OCI-LY1 (cell line): ENCODE measurements around the gene XYLT1.
A peak's percentile ranks its signal among the peaks of the same experiment; 100 is the strongest.

Experiments
- H2AFZ ChIP-seq: fragments of 200-600 bp; sonication (generic), shearing (Covaris generic); 2 replicates; pipeline ENCODE4 v1.6.0; 2014; ENCODE audit warnings: antibody characterized with exemption, mild to moderate bottlenecking, low read length
- H3F3A ChIP-seq: fragments of 200-600 bp; sonication (generic), shearing (Covaris generic); 2 replicates; pipeline ENCODE4 v1.6.0; 2014; ENCODE audit warnings: mild to moderate bottlenecking, antibody characterized with exemption, low read length, moderate library complexity; ENCODE audit not compliant: insufficient read depth
- H3K27ac ChIP-seq: fragments of 200-600 bp; sonication (generic); 2 replicates; pipeline ENCODE4 v1.5.1; 2014; ENCODE audit warnings: low read length, mixed run types, mild to moderate bottlenecking, low read depth; ENCODE audit not compliant: poor library complexity, severe bottlenecking
- H3K27me3 ChIP-seq: fragments of 200-600 bp; sonication (generic); 2 replicates; pipeline ENCODE4 v1.6.0; 2014; ENCODE audit warnings: antibody characterized with exemption, mild to moderate bottlenecking, low read length, moderate library complexity; ENCODE audit not compliant: insufficient read depth
- H3K36me3 ChIP-seq: fragments of 200-600 bp; sonication (generic); 2 replicates; pipeline ENCODE4 v1.6.1; 2014; ENCODE audit warnings: mild to moderate bottlenecking, antibody characterized with exemption, low read length, moderate library complexity, mixed read lengths; ENCODE audit not compliant: insufficient read depth
- H3K4me1 ChIP-seq: fragments of 200-600 bp; sonication (generic); 2 replicates; pipeline ENCODE4 v1.5.1; 2014; ENCODE audit warnings: mild to moderate bottlenecking, low read length, moderate library complexity; ENCODE audit not compliant: insufficient read depth, severe bottlenecking
- H3K4me2 ChIP-seq: fragments of 200-600 bp; sonication (generic), shearing (Covaris generic); 2 replicates; pipeline ENCODE4 v1.6.1; 2014; ENCODE audit warnings: low read length
- H3K4me3 ChIP-seq: fragments of 200-600 bp; sonication (generic); 2 replicates; pipeline ENCODE4 v1.5.1; 2014; ENCODE audit warnings: low read length, low read depth, mild to moderate bottlenecking, mixed read lengths; ENCODE audit not compliant: poor library complexity, severe bottlenecking
- H3K79me2 ChIP-seq: fragments of 200-600 bp; shearing (Covaris generic); 2 replicates; pipeline ENCODE4 v1.6.1; 2016; ENCODE audit warnings: mixed run types, low read length, mixed read lengths; ENCODE audit not compliant: insufficient read depth
- H3K9ac ChIP-seq: fragments of 200-600 bp; sonication (generic), shearing (Covaris generic); 2 replicates; pipeline ENCODE4 v1.6.1; 2014; ENCODE audit warnings: mild to moderate bottlenecking, low read length, mixed read lengths
- H3K9me2 ChIP-seq: fragments of 200-600 bp; sonication (generic), shearing (Covaris generic); 2 replicates; pipeline ENCODE4 v1.6.1; 2014; ENCODE audit warnings: low read depth, mild to moderate bottlenecking, low read length, mixed read lengths
- H3K9me3 ChIP-seq: fragments of 200-600 bp; shearing (Covaris generic); 2 replicates; pipeline ENCODE4 v1.6.1; 2014; ENCODE audit warnings: low read length, mixed read lengths
- H4K20me1 ChIP-seq: fragments of 200-600 bp; sonication (generic), shearing (Covaris generic); 2 replicates; pipeline ENCODE4 v1.6.0; 2016; ENCODE audit warnings: mild to moderate bottlenecking, low read length; ENCODE audit not compliant: insufficient read depth
- CTCF ChIP-seq: fragments of 200-600 bp; sonication (generic), shearing (Covaris generic); IDR thresholded peaks from 2 replicates; pipeline ENCODE4 v1.5.1; 2017; ENCODE audit warnings: mild to moderate bottlenecking, antibody characterized with exemption, low read length, moderate library complexity, mixed read lengths
- EZH2 ChIP-seq: fragments of 200-600 bp; sonication (generic), shearing (Covaris generic); IDR thresholded peaks from 2 replicates; pipeline ENCODE4 v1.8.0; 2017; ENCODE audit warnings: borderline replicate concordance, mixed run types, mild to moderate bottlenecking, antibody characterized with exemption, low read length, moderate library complexity, mixed read lengths

The XYLT1 gene

GRCh38 chr16:17409894-17410293, 60.9 kb downstream of the XYLT1 start:
- Histone ChIP-seq H3F3A (no peaks in the 10 kb centered on the region), H3K9ac (no peak overlapping the region), H3K4me3 (no peak overlapping the region), H2AFZ (no peak overlapping the region), H4K20me1 (no peaks in the 10 kb centered on the region), H3K36me3 (peaks cover 29% of the 10 kb centered on the region), H3K4me2 (no peak overlapping the region), H3K9me2 (no peaks in the 10 kb centered on the region), H3K9me3 (no peaks in the 10 kb centered on the region), H3K79me2 (peaks cover 9% of the 10 kb centered on the region; the same call in 1 of the 2 replicates), H3K4me1 (peaks cover 34% of the 10 kb centered on the region), H3K27ac (no peak overlapping the region), H3K27me3 (no peaks in the 10 kb centered on the region)
- no peak for TF ChIP-seq CTCF
- no peak for TF ChIP-seq EZH2

GRCh38 chr16:17408955-17409441, 61.8 kb downstream of the XYLT1 start:
- TF ChIP-seq CTCF (no peak), EZH2 (no peak)
- Histone ChIP-seq H3K27me3 (no peaks in the 10 kb centered on the region), H4K20me1 (no peaks in the 10 kb centered on the region), H3K9me2 (no peaks in the 10 kb centered on the region), H3K9ac (no peak overlapping the region), H3K79me2 (peaks cover 11% of the 10 kb centered on the region; the same call in 1 of the 2 replicates), H3F3A (no peaks in the 10 kb centered on the region), H3K4me3 (no peak overlapping the region), H3K36me3 (peaks cover 38% of the 10 kb centered on the region), H3K4me1 (peaks cover 25% of the 10 kb centered on the region), H3K9me3 (0 out of 2 replicates have a peak, but pooled peaks cover 3% of the 10 kb centered on the region), H2AFZ (no peak overlapping the region), H3K4me2 (peak overlapping the region; percentile 13; the same call in 1 of the 2 replicates), H3K27ac (peak overlapping the region; percentile 42)

- Histone ChIP-seq H3K4me1 (peaks cover 18% of the 10 kb centered on the region), H3K4me3 (no peak overlapping the region), H3K27me3 (no peaks in the 10 kb centered on the region), H3K4me2 (no peak overlapping the region), H3K9me2 (no peaks in the 10 kb centered on the region), H3K9me3 (0 out of 2 replicates have a peak, but pooled peaks cover 3% of the 10 kb centered on the region), H3K36me3 (peaks cover 45% of the 10 kb centered on the region), H3K27ac (peak overlapping the region; percentile 42), H3F3A (no peaks in the 10 kb centered on the region), H4K20me1 (no peaks in the 10 kb centered on the region), H2AFZ (no peak overlapping the region), H3K79me2 (peaks cover 5% of the 10 kb centered on the region; the same call in 1 of the 2 replicates), H3K9ac (no peak overlapping the region)
- TF ChIP-seq EZH2 (no peak), CTCF (no peak)
These were observed 62.5 kb downstream of the XYLT1 start for GRCh38 chr16:17408296-17408695.
